Neural cell (in vitro differentiated cells): Measurements from ENCODE around the gene CLCA1. TPM values are rescaled to one million over a fixed set of nuclear protein-coding genes. Genes with fewer than 3 reads are reported as not detected.

Experiments used
- H2AFZ ChIP-seq: fragments of 200-600, 300-800 bp; sonication (generic), shearing (Covaris generic); 2 replicates; pipeline ENCODE4 v1.6.0; 2014; ENCODE audit warnings: low read depth, mild to moderate bottlenecking, antibody characterized with exemption, low read length, moderate library complexity
- H3F3A ChIP-seq: fragments of 200-600 bp; shearing (Covaris generic); 2 replicates; pipeline ENCODE4 v1.6.1; 2016; ENCODE audit warnings: mild to moderate bottlenecking, moderate library complexity, mixed read lengths, antibody characterized with exemption, low read length; ENCODE audit not compliant: insufficient read depth, poor library complexity, severe bottlenecking
- H3K27ac ChIP-seq: fragments of 200-600, 300-800 bp; sonication (generic), shearing (Covaris generic); 2 replicates; pipeline ENCODE4 v1.5.1; 2014; ENCODE audit warnings: mild to moderate bottlenecking, low read length, moderate library complexity
- H3K27me3 ChIP-seq: fragments of 300-800, 200-600 bp; sonication (generic), shearing (Covaris generic); 2 replicates; pipeline ENCODE4 v1.6.0; 2014; ENCODE audit warnings: mild to moderate bottlenecking, low read depth, low read length, moderate library complexity; ENCODE audit not compliant: insufficient read depth
- H3K36me3 ChIP-seq: fragments of 300-800, 200-600 bp; sonication (generic), shearing (Covaris generic); 2 replicates; pipeline ENCODE4 v1.5.1; 2014; ENCODE audit warnings: mild to moderate bottlenecking, antibody characterized with exemption, low read length, moderate library complexity; ENCODE audit not compliant: insufficient read depth
- H3K4me2 ChIP-seq: fragments of 300-800, 200-600 bp; sonication (generic), shearing (Covaris generic); 2 replicates; pipeline ENCODE4 v1.6.0; 2014; ENCODE audit warnings: mild to moderate bottlenecking, low read length
- H3K4me3 ChIP-seq: fragments of 300-800, 200-600 bp; sonication (generic), shearing (Covaris generic); 2 replicates; pipeline ENCODE4 v1.5.1; 2014; ENCODE audit warnings: mild to moderate bottlenecking, low read length, moderate library complexity
- H3K79me2 ChIP-seq: fragments of 200-600 bp; shearing (Covaris generic); replicated peaks from 2 replicates; pipeline ENCODE4 v1.6.0; 2014; ENCODE audit warnings: mild to moderate bottlenecking, low read length, moderate library complexity; ENCODE audit not compliant: insufficient read depth
- H3K9ac ChIP-seq: fragments of 300-800, 200-600 bp; sonication (generic), shearing (Covaris generic); 2 replicates; pipeline ENCODE4 v1.6.1; 2016; ENCODE audit warnings: mild to moderate bottlenecking, low read length, mixed read lengths
- H3K9me2 ChIP-seq: fragments of 200-600 bp; shearing (Covaris generic); 2 replicates; pipeline ENCODE4 v1.6.1; 2016; ENCODE audit warnings: mild to moderate bottlenecking, low read length, mixed read lengths; ENCODE audit not compliant: insufficient read depth
- H3K9me3 ChIP-seq: fragments of 200-600, 300-800 bp; sonication (generic), shearing (Covaris generic); 2 replicates; pipeline ENCODE4 v1.6.1; 2016; ENCODE audit warnings: mild to moderate bottlenecking, mixed run types, low read length, moderate library complexity, mixed read lengths
- H4K20me1 ChIP-seq: fragments of 200-600 bp; shearing (Covaris generic); 2 replicates; pipeline ENCODE4 v1.6.1; 2016; ENCODE audit warnings: mild to moderate bottlenecking, mixed run types; ENCODE audit not compliant: insufficient read depth
- EP300 ChIP-seq: fragments of 450-650 bp; conservative IDR thresholded peaks from 2 replicates; pipeline ENCODE4 v1.6.1; 2014; ENCODE audit warnings: antibody characterized with exemption, mild to moderate bottlenecking, moderate library complexity; ENCODE audit not compliant: poor library complexity, severe bottlenecking
- EZH2 ChIP-seq: fragments of 200-600, 300-800 bp; shearing (Covaris generic), sonication (generic); IDR thresholded peaks from 2 replicates; pipeline ENCODE4 v1.6.1; 2014; ENCODE audit warnings: antibody characterized with exemption, low read length, borderline replicate concordance, mild to moderate bottlenecking; ENCODE audit not compliant: insufficient read depth, poor library complexity, severe bottlenecking
- MXI1 ChIP-seq: fragments of 450-650 bp; conservative IDR thresholded peaks from 2 replicates; pipeline ENCODE4 v1.6.1; 2014; ENCODE audit warnings: antibody characterized with exemption, mild to moderate bottlenecking; ENCODE audit not compliant: poor library complexity, severe bottlenecking
- POLR2AphosphoS5 ChIP-seq: IDR thresholded peaks from 2 replicates; pipeline ENCODE4 v1.6.1; 2012
- RAD21 ChIP-seq: fragments of 450-650 bp; conservative IDR thresholded peaks from 2 replicates; pipeline ENCODE4 v1.6.1; 2014; ENCODE audit warnings: antibody characterized with exemption, mild to moderate bottlenecking, moderate library complexity
- SMC3 ChIP-seq: fragments of 450-650 bp; conservative IDR thresholded peaks from 2 replicates; pipeline ENCODE4 v1.6.1; 2014; ENCODE audit warnings: antibody characterized with exemption, mild to moderate bottlenecking, moderate library complexity; ENCODE audit not compliant: poor library complexity
- TAF1 ChIP-seq: IDR thresholded peaks from 2 replicates; pipeline ENCODE4 v1.6.1; 2012; ENCODE audit warnings: low read depth
- polyA plus RNA-seq: library from polyadenylated mRNA; depleted of rRNA; stranded (reverse); fragments of >200 nt; gene quantifications from 2 replicates; pipeline ENCODE4 v1.2.3, GENCODE V29; 2014
- TF ChIP-seq, protein P1 (sequence below): fragments of 450-650 bp; IDR thresholded peaks from 2 replicates; pipeline ENCODE4 v1.5.1; 2014; ENCODE audit warnings: antibody characterized with exemption, mild to moderate bottlenecking, moderate library complexity; ENCODE audit not compliant: poor library complexity, severe bottlenecking
- TF ChIP-seq, protein P2 (sequence below): IDR thresholded peaks from 2 replicates; pipeline ENCODE4 v1.6.1; 2012; ENCODE audit warnings: borderline replicate concordance

CLCA1 gene
- polyA plus RNA-seq, 1 donor from 2014 or later: not detected

DNA sequence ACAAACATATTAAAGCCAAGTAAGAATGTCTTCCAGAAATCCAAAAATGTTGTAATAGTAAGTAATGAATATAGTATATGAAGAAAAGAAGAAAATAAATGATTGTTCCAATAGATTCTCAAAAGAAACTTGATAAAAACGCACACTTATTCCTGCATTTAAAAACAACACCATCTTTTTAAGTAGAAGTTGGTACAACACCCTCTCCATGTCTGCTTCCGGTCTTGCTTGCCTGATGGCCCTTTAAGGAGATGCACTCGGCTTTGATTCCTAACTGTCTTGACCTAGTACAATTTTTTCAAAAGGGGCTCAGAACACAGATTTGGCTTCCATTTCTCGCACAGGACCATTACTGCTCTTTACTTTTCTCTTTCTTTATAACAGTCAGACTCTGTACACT is 9.0 kb downstream of the CLCA1 start:
- Histone ChIP-seq H3K9me3 (no peaks in the 10 kb centered on the region), H3K9me2 (no peaks in the 10 kb centered on the region), H3K4me2 (no peak overlapping the region), H3K27me3 (no peaks in the 10 kb centered on the region), H3K27ac (no peak overlapping the region), H4K20me1 (no peaks in the 10 kb centered on the region), H3F3A (no peaks in the 10 kb centered on the region), H3K4me3 (no peak overlapping the region), H3K79me2 (no peaks in the 10 kb centered on the region), H2AFZ (no peak overlapping the region), H3K9ac (no peak overlapping the region), H3K36me3 (no peaks in the 10 kb centered on the region)
- TF ChIP-seq EZH2: no peak
- TF ChIP-seq, protein P1, sequence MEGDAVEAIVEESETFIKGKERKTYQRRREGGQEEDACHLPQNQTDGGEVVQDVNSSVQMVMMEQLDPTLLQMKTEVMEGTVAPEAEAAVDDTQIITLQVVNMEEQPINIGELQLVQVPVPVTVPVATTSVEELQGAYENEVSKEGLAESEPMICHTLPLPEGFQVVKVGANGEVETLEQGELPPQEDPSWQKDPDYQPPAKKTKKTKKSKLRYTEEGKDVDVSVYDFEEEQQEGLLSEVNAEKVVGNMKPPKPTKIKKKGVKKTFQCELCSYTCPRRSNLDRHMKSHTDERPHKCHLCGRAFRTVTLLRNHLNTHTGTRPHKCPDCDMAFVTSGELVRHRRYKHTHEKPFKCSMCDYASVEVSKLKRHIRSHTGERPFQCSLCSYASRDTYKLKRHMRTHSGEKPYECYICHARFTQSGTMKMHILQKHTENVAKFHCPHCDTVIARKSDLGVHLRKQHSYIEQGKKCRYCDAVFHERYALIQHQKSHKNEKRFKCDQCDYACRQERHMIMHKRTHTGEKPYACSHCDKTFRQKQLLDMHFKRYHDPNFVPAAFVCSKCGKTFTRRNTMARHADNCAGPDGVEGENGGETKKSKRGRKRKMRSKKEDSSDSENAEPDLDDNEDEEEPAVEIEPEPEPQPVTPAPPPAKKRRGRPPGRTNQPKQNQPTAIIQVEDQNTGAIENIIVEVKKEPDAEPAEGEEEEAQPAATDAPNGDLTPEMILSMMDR: no peak
- TF ChIP-seq POLR2AphosphoS5: no peak
- TF ChIP-seq RAD21: no peak
- TF ChIP-seq SMC3: no peak
- TF ChIP-seq MXI1: no peak
- TF ChIP-seq, protein P2, sequence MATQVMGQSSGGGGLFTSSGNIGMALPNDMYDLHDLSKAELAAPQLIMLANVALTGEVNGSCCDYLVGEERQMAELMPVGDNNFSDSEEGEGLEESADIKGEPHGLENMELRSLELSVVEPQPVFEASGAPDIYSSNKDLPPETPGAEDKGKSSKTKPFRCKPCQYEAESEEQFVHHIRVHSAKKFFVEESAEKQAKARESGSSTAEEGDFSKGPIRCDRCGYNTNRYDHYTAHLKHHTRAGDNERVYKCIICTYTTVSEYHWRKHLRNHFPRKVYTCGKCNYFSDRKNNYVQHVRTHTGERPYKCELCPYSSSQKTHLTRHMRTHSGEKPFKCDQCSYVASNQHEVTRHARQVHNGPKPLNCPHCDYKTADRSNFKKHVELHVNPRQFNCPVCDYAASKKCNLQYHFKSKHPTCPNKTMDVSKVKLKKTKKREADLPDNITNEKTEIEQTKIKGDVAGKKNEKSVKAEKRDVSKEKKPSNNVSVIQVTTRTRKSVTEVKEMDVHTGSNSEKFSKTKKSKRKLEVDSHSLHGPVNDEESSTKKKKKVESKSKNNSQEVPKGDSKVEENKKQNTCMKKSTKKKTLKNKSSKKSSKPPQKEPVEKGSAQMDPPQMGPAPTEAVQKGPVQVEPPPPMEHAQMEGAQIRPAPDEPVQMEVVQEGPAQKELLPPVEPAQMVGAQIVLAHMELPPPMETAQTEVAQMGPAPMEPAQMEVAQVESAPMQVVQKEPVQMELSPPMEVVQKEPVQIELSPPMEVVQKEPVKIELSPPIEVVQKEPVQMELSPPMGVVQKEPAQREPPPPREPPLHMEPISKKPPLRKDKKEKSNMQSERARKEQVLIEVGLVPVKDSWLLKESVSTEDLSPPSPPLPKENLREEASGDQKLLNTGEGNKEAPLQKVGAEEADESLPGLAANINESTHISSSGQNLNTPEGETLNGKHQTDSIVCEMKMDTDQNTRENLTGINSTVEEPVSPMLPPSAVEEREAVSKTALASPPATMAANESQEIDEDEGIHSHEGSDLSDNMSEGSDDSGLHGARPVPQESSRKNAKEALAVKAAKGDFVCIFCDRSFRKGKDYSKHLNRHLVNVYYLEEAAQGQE: no peak
- TF ChIP-seq EP300: no peak
- TF ChIP-seq TAF1: no peak

DNA sequence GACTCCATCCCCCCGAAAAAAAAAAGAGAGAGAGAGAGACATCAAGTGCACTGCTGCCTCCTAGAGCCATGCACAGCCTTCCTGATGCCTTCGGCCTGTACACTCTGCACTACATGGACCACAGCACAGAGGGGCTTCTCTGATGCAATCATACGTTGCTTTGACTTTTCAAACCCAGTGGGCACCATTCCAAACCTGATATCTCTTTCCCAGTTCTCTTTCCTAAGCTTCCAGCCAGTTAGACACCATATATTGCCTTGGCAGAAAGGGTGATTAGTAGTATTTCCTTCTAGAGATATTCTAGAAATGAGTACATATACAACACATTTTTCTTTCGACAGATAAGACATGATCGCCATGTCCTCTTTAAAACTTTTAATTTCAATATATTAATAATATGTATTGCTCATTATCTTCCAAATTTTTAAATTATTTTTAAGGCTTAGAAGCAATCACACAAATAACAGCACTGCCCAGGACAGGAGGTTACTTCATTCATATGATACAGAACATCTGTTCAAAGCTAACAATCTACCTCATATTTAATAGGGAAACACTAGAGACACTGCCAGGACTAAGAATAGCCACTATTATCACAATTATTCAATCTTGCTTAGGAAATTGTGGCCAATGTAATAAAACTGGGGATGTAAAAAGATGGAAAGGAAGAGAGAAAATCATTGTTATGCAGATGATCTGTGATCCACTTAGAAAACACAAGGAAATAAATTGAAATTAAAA is 9.9 kb downstream of the CLCA1 start:
- Histone ChIP-seq H3K9me2 (no peaks in the 10 kb centered on the region), H3K79me2 (no peaks in the 10 kb centered on the region), H3K4me3 (no peak overlapping the region), H3K4me2 (no peak overlapping the region), H3K9me3 (no peaks in the 10 kb centered on the region), H3K27me3 (no peaks in the 10 kb centered on the region), H3F3A (no peaks in the 10 kb centered on the region), H3K9ac (no peak overlapping the region), H4K20me1 (no peaks in the 10 kb centered on the region), H3K36me3 (no peaks in the 10 kb centered on the region), H3K27ac (no peak overlapping the region), H2AFZ (no peak overlapping the region)
- TF ChIP-seq, protein P2: no peak
- TF ChIP-seq MXI1: no peak
- TF ChIP-seq TAF1: no peak
- no peak for TF ChIP-seq SMC3
- TF ChIP-seq, protein P1: no peak
- no peak for TF ChIP-seq POLR2AphosphoS5
